EL (cell line): ENCODE data around the gene SLC4A11.
"Not testable (repeated sequence)": the region's sequence is repeated elsewhere in the genome, so short reads cannot be mapped to it uniquely, and the experiment has no call there.

ENCODE experiments used
- DNase-seq: peaks from one replicate; pipeline ENCODE4 v3.0.0-alpha.2; 2016

Gene SLC4A11

DNA sequence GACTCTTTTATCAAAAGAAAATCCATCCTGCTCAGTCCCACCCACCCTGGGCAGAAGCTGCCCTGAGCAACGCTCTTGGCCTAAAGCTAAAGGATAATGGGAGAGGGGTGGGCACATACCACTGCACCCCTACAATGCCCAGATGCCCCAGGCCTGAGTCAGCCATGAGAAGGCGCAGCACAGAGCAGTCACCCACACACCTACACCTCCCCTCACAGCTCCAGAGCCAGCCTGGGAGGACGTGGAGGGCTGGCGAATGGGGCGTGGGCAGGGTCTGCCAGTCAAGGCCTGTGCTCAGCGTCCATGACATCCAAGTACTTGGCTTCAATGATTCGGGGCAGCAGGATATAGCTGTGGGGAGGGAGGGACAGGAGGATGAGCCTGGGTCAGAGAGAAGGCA lies 11.5 kb downstream of the SLC4A11 start:
- DNase-seq: no peak

DNA sequence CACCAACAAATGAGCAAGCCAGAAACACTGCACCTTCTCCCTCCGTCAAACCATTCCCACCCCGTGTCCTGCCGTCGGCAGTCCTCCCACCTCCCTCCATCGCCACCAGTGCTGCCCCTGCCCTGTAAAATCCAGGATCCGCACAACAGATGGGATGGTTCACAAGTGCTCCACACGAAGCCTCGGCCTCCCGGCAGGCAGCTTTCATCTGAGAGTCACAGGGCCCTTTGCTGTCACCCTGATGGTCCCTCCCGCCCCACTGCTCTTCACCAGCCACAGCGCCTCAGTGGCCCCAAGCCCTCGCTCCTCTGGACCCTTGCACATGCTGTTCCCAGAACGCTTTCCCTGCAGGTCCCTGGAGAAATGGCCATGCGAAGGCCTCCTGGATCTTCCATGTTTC lies 12.1 kb downstream of the SLC4A11 start:
- no peak for DNase-seq

DNA sequence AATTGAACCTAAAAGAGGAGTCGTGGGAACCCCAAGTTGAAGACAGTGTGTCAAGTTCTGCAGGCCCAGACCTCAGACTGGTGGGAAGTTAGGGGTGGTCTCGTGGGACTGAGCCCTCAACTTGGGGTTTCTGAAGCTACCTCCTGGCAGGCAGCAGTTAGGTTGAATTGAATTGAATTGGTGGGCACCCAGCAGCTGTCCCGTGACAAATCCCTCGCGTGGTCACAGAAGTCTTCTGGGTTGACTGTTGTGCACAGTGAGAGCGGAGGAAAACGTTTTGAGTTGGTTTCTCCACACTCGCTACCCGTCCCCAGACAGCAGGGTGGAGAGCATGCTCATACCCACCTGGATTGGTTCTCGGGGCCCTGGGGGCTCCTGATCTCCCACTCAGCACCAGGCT lies 12.9 kb downstream of the SLC4A11 start:
- no peak for DNase-seq

DNA sequence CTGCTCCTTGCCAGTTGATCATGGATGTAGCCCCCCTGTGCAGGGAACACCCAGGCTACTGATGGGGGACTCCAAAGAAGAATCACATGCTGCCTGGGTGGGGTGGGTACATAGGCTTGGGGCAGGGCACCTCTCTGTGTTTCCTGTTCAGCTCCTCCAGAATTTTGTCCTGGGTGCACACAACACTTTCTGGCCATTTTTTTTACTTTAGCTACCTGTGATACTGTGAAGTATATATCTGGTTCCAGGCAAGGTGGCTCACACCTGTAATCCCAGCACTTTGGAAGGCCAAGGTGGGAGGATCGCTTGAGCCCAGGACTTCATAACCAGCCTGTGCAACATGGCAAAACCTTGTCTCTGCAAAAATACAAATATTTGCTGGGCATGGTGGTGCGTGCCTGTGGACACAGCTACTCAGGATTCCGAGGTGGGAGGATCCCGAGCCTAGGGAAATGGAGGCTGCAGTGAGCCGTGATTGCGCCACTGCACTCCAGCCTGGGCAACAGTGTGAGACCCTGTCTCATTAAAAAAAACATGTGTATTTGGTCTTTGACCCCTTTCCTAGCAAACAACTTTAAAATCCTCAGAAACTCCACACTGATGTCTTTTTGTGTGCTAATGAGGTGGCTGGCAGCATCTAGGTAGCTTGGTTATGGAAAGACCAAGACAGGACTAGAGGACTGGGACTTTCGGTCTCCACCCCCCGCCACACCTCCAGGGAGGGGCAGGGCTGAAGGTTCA lies 14.1 kb downstream of the SLC4A11 start:
- DNase-seq: no peak

DNA sequence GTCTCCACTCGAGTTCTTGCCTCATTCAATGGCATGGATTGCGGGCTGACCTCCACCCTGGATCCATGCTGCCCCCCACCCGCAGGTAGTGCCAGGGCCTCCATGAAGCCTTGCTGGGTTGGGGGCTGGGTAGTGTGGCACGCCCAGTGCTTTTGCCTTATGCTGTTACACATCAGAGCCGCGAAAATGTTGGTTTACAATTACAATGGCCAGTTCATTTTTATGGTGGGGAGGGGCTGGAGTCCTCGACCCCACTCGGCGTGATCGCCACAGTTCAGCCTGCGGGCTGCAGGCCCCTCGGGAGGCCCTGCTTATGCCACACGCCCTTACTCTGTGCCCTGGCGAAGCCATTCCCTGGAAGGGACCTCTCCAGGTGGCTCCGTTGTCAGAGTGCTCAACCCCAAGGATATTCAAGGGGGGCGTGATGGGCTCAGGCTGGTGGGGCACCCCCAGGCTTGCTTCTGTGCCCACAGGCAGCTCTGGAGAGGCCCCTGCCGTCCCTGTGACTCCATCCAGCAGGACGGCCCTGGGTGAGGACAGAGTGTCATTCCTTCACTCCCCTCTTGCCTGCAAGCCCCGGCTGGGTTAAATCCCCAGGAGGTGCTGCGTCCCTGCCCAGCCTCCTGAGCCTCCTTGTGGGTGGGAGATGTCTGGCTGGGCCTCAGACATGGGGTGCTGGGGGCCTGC lies 14.9 kb downstream of the SLC4A11 start:
- DNase-seq: no peak

DNA sequence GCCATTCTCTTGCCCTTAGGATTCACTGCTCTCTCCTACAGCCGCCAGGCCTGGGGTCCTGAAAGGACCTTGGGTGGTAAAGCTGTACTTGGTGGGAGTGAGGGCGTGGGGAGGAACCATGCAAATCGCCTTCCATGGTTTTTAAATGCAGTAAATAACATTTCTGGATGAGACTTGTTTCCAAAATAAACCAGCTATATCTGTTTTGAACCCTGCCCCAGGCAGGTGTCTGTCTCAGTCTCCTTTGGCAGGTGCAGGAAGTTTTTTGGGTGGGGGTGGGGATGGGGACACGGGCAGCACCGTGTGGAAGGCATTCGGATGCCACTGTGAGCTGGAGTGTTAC lies 15.4 kb downstream of the SLC4A11 start:
- no peak for DNase-seq

DNA sequence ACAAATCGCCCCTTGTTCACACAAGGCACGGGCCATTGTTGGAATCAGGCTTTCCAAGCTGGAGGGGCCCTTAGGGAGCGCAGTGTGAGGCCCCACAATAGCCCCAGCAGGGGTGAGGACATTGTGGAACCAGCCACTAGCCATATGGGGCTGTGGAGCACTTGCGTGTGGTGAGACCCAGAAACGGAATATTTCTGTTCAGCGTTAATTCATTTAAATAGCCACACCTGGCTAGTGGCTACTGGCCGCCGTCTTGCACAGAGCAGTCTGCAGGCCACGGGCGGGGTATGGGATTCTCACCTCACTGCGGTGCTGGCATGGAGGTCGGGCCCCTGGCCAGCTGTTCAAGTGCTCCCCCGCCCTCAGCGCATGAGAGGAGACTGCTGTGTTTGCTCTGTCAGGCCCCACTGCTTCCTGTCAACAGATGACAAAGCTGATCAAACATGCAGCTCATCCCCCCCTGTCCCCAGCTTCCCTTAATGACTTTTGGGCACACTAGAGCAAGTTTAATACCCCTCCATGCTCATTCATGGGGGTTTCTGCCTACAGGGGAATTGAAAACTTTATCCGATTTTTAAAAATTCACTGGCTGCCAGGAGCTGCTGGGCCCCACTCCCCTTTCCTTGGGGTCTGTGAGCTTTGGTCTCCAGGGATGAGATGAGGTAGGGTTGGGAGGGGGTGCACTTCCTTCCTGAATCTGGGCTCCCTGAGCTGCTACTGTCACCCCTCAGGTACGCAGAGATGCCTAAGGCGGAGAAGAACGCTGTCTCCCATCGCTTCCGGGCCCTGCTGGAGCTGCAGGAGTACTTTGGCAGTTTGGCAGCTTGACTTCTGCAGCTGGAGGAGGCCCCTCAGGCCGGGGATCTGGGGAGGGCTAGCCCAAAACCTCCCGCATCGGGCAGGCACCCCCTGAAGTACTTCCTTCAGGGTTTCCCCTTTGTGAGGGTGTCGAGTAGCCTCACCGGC lies 16.1 kb downstream of the SLC4A11 start:
- DNase-seq: no peak

DNA sequence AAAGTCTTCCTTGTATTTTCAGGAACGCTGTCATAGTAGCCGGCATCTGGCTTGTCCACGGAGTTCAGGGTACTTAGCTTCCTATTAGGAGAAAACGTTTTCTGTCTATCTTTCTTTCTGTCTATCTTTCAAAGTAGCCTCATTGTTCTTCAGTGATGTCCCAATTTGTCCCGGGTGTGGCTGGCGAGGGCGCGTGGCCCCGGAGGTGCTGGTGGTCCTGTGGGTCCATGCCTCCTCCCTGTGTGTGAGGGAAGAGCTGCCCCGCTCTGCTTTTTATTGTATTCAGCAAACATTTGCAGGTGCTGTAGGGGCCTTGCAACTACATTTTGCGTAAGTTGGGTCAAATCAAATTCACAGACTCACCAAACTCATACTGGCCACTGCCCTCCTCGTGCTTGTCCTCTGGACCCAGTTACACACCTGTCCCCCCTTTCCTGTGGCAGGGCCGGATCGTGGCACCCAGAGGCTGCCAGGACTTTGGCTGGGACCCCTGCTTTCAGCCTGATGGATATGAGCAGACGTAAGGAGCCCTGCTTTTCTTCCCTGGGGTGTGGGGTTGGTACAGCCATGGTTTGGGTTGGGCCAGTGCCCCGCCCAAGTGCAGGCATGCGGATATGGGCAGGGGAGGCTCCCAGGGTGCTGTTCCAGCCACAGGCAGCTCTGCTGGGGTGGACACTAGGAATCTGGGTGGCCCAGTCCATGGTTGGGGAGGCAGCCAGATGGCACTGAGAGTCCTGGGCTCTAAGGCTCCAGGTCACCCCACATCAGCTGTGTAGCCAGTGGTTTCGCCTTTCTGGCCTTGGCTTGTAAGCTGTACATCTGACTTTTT lies 17.4 kb downstream of the SLC4A11 start:
- no peak for DNase-seq

DNA sequence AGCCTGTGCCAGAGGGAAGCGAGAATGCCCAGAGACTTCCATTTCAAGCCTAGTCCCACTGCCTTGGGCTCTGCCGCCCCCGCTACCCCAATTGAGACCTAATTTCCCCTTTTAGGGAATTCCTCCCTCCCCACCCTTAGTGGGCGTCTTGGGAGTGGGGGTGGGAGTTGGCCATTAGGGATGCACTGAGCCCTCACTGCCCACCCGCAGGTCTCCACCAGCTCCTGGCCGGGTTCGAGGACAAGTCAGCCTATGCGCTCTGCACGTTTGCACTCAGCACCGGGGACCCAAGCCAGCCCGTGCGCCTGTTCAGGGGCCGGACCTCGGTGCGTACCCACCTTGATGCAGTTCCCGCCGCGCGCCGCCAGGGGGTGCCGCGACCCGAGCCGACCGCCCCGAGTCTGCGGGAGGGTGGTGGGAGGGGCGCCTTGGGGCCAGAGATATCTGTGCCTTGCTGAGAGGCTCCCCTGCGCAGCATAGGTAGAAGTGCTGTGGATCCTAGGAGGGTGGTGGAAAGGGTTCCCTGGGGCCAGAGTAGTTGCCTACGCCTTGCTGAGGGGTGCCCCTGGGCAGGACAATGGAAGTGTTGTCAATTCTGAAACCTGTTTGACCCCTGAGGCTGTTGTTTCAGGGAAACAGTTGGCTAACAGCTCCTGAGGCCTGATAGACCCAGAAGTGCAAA lies 20.5 kb downstream of the SLC4A11 start:
- DNase-seq: peak; percentile 36

DNA sequence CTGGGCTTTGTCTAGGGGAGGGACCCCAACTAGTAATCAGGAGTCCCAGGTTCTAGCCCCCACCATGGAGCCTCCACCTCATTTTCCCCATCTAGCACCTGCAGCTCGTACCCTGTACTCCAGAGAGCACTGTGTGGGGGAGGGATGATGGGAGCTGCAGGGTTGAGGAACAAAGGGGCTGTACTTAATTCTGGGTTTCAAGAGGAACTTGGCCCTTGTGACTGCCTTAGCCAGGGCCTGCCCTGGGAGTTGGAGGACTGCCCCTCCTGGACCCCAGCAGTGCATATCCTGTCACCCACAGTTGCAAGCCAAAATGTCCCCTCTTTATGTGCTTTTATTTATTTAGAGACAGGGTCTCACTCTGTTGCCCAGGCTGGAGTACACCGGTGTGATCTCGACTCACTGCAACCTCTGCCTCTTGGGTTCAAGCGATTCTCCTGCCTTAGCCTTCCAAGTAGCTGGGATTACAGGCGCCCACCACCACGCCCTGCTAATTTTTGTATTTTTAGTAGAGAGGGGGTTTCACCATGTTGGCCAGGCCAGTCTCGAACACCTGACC lies 23.6 kb downstream of the SLC4A11 start:
- not testable (repeated sequence) for DNase-seq

DNA sequence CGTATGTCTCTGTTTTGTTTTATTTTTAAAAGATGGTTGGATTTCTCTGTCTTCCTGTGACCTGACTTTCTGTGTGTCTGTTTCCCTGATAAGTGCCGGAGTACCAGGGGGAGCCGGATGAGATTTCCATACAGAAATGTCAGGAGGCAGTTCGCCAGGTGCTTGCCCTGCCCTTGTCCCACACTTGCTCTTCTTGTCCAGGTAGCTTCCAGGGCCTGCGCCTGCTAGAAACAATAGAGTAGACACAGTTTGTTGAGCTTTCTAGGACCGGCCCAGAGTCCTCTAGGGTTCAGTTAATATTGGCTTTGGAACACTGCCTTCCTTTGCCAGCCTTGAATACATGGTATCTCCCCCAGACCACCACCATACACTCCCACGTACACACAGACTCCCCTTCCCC lies 25.8 kb downstream of the SLC4A11 start:
- no peak for DNase-seq

DNA sequence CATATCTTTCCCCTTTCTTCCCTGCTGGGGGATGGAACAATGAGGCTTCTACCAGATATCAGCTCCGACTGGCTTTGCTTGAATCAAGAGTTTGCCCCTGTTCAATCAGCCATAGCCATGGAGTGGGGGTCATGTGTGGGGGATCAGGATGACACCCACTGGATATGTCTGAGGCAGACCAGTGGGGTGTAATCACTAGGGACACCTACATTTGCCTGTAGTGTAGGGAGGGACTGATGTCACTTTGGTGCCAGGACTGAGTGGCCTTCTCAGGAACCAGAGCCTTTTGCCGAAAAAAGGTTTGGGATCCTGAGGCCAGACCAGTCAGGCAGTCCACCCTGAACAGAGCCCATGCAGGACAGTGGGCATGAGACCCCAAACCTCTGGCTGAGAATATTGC lies 28.6 kb downstream of the SLC4A11 start:
- DNase-seq: no peak

DNA sequence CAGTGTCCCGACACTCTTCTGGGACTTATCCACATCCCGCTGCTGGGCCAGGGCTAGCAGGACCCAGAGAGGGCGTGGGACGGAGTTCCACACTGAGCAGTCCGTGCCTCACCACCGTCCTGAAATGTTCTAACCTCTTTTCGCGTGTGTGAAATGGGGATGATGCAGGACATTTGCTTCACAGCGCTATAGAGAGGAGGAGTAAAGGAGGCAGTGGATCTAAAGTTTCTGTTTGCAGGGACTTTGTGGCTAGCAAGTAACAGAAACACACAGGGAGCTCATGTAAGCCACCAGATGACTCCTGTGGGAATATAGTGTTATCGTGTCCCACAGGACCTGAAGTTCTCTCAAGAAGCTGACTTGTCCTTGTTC lies 29.1 kb downstream of the SLC4A11 start:
- DNase-seq: peak; percentile 10

DNA sequence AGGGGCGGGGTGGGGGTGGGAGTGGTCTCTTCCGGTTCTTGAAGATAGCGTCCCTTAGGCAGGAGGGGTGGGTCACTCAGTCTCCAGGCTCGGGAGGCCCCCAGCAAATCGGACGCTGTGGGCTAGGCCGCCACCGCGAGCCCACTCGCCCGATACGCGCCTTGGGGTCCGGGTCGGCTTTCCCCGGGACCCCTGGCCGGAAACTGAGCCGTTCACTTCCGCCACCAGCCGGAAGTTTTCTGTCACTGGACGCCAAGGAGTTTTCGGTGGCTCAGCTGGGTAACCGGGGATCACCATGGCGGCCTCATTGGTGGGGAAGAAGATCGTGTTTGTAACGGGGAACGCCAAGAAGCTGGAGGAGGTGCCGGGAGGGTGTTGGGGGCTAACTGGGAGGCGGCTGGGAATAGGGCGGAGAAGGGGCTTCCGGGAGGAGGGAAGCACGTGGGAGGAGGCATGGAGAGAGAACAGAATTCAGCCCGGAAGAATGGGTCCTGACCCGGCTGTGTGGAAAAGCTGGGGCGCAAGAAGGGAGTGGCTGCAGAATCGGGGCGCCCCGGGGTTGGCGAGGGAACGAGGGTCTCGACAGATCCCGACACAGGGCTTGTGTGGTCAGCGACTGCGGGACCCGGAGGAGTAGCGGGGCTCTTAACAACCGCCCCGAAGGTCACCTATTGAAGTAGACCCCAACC lies 29.6 kb downstream of the SLC4A11 start, which contains the start of gene ITPA:
TSS of gene ITPA (plus strand) at position 242 of the 689 bp plus-strand sequence. CDS start at position 296, 54 bp downstream.
- peak; percentile 53 for DNase-seq

DNA sequence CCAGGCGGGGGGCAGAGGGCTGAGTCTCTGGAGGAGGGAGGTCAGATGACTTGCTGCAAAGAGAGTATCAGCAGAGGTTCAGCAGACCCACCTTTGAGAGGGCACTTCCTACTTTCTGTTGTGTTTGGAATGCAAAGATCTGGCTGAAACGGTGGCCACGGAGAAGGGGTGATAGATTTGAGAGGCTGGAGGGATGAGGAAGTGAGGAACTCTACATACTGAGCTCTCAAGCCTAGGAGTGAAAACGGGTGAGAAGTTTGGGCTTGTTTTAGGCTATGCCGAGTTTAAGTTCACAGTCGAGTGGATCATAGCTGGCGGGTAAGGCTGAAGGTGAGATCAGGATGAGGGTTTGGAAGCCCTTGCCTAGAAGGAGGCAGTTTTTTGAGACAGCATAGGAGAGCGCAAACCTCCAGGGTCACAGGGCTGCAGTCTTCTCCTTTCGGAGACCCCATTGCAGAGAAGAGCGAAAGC lies 30.2 kb downstream of the SLC4A11 start:
- DNase-seq: no peak

DNA sequence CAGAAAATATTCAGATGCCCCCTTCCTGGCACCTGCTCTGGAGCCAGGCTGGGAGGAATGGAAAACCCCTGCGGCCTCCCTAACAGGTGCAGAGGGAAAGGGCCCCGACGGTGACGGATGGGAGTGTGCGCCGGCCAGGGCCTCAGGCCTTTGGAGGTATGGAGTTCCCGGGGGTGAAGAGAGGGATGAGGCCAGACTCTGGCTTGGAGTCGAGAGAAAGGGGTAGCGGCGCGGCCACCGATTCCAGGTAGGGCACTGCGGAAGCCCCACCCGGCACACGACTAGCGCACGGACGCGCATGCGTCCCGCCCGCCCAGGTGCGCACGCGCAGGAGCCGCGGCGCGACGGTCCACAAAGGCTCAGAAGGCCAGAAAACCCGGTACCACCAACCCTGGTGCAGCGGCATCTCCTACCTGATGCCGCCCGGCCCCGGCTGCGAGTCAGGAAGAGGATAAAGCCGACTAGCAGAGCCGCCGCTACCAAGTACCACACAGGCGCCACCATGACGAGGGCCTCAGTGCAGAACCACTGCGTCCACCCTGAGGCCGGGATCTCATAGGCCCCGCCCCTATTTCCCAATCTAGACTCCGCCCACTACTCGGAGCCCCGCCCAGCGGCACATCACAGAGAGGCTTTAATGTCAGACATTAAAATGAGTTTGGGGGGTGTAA lies 34.7 kb downstream of the SLC4A11 start, which contains the start of gene DDRGK1:
TSS of gene DDRGK1 (minus strand) at position 559 of the 671 bp plus-strand sequence. CDS start at position 504, 55 bp downstream.
- DNase-seq: peak; percentile 83

DNA sequence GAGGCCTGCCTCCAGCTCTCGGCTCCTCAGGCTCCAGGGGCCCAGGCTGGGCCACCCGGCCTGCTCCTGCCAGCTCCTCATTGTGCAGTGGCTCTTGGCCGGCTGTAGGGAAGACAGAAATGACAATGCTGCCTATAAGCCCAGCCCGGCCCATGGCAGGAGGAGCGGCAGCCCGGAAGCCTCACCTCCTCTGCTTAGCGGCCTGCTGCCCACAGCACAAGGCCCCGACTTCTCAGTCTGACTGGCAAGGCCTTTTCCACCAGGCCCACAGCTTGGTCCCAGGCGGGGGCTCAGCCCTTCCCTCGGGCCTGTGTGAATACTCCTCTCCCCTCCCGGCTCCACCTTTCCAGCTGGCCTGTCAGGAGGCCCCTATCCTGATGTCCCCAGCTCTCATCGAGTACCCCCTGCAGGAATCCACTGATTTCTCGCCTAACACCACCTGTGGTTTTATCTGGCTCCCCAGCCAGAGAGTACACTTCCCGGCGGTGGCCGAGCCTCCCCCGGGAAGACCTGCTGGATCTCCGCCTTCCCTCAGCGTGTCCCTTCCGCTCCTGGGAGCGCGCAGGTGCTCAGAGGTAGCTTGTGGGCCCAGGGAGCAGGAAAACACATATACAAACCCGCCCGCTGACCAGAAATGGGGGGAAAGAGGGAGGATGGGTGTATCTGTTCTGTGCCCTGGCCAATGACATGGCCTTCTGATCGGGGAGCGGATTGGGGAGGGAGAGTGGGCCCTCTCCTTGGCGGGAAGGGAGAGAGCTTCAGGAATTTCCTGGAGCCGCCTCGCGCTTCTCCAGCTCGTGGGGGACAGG lies 35.5 kb downstream of the SLC4A11 start:
- DNase-seq: peak; percentile 45

DNA sequence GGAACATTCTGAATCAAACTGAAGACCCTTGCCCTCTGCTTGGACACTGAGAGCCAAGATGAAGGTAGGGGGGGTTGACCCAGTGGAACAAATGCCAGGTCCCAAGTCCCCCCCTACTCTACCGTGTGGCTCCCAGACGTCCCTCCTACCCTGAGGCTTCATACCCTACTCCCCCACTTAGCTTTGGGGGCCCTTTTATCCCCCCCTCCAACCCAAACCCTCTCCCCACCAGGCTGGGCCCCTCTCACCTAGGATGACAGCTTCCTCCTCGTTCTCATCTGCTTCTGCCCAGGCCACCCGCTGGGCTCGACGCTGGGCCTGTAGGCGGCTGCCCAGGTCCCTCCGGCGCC lies 36.0 kb downstream of the SLC4A11 start:
- no peak for DNase-seq
